ENCODE data around the gene ADAT3.

- TF ChIP-seq CTCF (conservative IDR thresholded peaks at IDR 0.05 in 1 of 2, IDR thresholded peaks at IDR 0.05 in 1 of 2; ENCODE audit: low read depth in 1 of 2, low read length in 2 of 2) (no peak), EZH2 (IDR thresholded peaks at IDR 0.05; ENCODE audit: low read length, missing control alignments) (no peak)
Observed at GRCh38 chr19:1859331-1859781, 45.8 kb upstream of the ADAT3 start.
